GM21529 (cell line): Measurements from ENCODE around the gene ROBO1.

Experiments used
- ATAC-seq: cut with Tn5 transposase; IDR thresholded peaks from one replicate; pipeline ENCODE4 v1.9.1; 2021; ENCODE audit not compliant: unreplicated experiment

The ROBO1 gene

DNA sequence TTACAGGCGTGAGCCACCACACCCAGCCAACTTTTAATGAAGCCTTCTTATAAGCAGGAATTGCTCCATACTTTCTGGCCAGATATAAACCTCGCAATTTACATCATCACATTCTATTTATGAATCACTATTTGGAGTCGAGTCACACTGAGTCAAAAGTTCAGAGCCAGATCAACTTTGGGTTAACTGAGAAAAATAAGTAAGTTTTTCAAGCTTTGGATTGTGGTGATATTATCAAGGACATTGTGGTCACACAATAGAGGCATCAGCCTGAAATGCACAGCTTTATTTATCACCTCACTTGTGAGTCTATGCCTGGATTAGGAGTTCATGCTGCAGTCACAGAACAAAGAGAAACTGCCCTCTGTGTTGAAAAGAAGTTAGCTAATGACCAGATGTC is 1163.5 kb downstream of the ROBO1 start:
- ATAC-seq: no peak

DNA sequence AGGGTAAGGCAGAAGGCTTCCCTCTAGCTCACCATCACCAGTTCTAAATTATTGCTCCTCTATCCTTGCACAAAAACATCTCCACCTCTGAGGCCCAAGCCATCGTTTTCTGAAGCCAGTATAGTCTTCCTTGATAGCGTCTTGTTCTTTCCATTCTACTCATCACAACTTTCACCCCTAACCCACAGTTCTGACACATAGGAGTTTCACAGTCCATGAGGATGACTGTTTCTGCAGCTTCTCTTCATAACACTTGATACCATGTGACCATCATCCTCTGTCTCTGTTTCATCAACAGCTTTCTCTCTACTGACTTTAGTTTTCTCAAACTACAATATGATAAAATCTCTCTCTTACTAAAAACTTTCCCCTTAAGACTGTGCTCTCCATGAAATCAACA is 1166.5 kb downstream of the ROBO1 start:
- no peak for ATAC-seq

DNA sequence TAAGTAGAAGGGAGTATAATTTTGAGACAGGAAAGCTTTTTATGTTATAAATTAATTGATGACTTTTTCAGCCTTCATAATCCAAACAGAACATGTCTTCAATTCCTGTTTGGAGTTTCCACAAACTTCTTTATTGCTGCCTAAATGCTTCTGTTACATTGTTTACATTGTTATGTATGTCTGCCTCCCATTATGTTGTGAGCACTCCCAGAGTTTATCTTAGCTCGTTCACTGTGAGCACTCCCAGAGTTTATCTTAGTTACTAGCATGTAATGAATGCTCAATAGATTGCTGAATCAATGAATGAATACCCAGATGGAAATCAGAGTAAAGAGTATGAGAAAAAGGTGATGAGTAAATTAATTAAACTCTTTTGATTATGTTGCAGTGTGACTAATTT is 1178.0 kb downstream of the ROBO1 start:
- ATAC-seq: no peak

DNA sequence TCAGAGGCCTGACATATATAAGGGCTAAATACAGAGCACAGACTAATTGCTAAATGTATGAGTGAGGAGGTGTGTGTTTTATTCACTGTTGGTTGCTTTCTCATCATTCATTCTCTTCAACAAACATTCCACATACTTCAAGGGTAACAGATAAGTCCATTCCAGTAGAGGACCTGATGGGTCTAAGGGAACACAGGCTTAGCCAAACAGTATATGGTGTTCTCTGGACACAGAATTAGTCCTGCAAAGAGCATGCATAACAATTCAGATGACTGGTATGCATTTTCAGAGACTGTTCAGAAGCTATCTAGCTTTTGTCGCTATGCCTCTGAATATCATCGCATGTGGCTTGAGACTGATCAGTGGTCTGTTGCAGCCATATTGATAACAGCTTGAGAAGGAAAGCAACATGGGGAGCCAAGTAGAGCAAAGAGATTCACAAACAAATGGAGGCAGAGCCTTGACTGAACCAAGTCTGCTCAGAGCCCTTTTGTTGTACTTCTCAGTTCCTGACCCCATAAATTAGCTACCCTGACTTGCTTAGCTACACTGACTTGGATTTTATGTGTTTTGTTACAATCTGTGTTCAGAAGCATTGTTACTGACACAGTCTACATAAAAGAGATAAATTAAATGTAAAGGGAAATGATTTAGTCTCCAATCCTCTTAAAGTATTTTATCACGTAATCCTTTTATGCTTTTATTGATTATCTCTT is 1178.7 kb downstream of the ROBO1 start:
- no peak for ATAC-seq

DNA sequence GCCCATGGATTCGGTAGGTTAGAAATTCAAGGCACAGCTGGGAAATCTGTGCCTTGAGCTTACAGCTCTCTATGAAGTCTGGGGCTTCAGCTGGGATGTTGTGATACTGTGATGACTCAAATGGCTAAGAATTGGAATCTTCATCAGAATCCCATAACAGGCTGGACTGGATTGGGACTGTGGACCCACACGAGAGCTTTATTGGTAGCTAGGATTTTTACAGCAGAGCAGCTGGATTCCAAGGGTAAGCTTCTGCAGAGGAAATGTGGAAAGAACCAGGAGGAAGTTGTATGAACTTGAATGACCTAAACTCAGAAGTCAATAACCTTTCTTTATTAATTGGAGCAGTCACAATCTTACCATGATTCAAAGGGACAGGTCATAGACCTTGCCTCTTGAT is 1187.1 kb downstream of the ROBO1 start:
- no peak for ATAC-seq

DNA sequence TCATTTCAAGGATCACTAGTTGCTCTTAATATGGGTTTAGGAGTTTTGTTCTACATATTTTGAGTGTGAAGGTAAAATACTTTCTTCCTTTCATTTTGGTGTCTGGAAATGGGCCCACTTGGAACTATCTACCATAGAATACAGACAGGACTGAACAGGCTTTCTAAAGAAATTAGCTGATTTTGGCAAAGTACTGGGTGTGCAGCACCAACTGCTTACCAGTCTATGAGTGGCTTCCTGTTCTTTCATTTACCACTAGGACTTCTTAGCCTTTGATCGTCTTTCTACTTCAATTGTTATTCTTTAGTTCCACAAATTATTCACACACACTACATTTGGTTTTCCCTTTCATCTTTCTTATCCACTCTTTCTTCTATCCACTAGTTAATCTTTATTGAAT is 1196.3 kb downstream of the ROBO1 start:
- no peak for ATAC-seq

DNA sequence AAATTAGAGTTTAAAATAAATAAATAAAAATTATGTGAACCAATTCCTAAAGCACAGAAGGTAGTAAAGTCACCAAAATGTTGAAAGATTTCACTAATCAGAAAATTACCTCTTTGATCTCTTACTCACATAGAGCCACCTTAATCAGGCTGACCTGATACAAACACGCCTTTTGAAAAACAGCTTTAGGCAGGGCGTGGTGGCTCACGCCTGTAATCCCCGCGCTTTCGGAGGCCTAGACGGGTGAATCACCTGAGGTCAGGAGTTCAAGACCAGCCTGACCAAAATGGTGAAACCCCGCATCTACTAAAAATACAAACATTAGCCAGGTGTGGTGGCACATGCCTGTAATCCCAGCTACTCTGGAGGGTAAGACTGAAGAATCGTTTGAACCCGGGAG is 1197.3 kb downstream of the ROBO1 start:
- ATAC-seq: no peak

DNA sequence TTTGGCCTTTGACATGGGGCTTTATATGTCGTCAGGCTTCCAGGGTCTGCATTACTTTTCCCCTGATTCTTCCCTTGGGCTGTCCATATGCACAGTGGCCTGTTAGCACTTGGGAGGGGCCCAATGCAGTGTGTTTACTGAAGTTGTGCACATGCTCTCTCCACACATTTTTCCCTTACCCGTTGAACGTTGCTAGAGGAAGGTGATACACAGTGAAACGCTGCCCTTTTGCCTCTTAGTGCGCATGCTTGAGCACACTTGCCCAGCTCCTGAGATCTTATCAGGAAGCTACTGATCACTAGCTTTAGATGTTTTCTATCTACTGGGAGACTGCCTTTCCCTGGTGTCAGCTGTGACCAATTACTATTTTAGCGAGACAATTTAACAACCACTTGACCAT is 1198.0 kb downstream of the ROBO1 start:
- ATAC-seq: no peak

DNA sequence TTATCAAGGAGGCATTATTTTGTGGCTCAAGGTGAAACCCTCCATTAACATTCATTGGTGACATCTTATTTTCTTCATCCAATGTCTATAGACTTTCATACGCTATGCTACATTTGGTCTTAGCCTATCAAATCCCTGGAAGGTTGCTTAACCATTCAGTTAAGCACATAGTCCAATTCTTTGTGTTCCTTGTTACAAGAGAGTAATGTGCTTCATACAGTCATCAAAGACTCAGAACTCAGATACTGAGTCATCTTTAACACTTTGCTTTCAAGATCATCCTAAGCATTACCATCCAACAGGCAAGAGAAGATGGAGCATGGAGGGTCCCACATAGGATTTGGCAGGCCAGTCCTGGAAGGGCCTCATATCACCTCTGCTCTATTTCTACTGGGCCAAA is 1202.1 kb downstream of the ROBO1 start:
- ATAC-seq: no peak

DNA sequence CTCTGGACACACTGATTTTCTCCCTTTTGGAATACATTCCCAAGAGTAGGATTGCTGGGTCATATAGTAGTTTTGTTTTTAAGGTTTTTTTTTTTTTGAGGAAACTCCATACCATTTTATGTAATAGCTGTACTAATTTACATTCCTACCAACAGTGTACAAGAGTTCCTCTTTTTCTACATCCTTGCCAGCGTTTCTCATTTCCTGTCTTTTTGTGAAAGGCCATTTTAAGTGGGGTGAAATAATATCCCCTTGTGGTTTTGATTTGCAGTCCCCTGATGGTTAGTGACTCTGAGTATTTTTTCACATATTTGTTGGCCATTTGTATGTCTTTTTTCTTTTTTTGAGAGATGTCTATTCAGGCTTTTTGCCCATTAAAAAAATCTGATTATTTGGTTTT is 1205.5 kb downstream of the ROBO1 start:
- no peak for ATAC-seq
